Effector memory CD4-positive, alpha-beta T cell (primary cell): Measurements from ENCODE around the gene TFDP3.

Source experiments
- DNase-seq, 3 donors: peaks; one replicate each; pipeline ENCODE4 v3.0.0-alpha.2; 2020
- H3K27ac ChIP-seq: 2 replicates; pipeline ENCODE4 v1.7.0; 2013; ENCODE audit warnings: mild to moderate bottlenecking, low read length, moderate library complexity; ENCODE audit not compliant: insufficient read depth, poor library complexity, severe bottlenecking
- H3K27me3 ChIP-seq: replicated peaks from 2 replicates; pipeline ENCODE4 v1.7.0; 2013; ENCODE audit warnings: mild to moderate bottlenecking, low read length; ENCODE audit not compliant: insufficient read depth, control insufficient read depth, poor library complexity, severe bottlenecking
- H3K36me3 ChIP-seq: 2 replicates; pipeline ENCODE4 v1.7.0; 2013; ENCODE audit warnings: mild to moderate bottlenecking, low read length, moderate library complexity; ENCODE audit not compliant: control insufficient read depth, insufficient read depth
- H3K4me1 ChIP-seq: 2 replicates; pipeline ENCODE4 v1.7.0; 2013; ENCODE audit warnings: low read length, mild to moderate bottlenecking; ENCODE audit not compliant: control insufficient read depth, insufficient read depth, poor library complexity, severe bottlenecking
- H3K4me3 ChIP-seq: 2 replicates; pipeline ENCODE4 v1.7.0; 2013; ENCODE audit warnings: low read length, low read depth, mild to moderate bottlenecking; ENCODE audit not compliant: insufficient read depth, poor library complexity, severe bottlenecking
- H3K9me3 ChIP-seq: 2 replicates; pipeline ENCODE4 v1.7.0; 2013; ENCODE audit warnings: mild to moderate bottlenecking, low read length, moderate library complexity; ENCODE audit not compliant: control insufficient read depth

TFDP3 gene

DNA sequence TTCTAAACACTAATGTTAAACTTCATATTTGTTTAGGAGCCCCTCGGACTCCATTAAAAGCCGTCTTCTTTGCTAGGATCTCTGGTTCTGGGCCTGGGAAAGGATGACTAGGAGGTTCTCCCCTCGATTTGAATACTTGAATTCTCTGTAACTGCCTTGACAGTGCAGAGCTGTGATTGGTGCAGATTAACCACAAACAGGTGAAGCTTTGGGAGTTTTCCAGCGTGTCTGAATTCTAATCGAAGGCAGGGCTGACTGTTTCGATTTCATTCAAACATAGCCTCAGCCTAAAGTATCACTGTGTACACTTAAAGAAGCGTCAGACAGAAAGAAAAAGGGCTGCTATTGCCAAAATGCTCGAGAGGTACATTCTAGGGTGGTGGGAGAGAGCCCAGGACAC, 29.0 kb downstream of the TFDP3 start:
- Histone ChIP-seq H3K9me3 (no peaks in the 10 kb centered on the region), H3K27ac (no peak overlapping the region), H3K36me3 (no peaks in the 10 kb centered on the region), H3K4me1 (no peaks in the 10 kb centered on the region), H3K27me3 (no peaks in the 10 kb centered on the region), H3K4me3 (no peak overlapping the region)
- DNase-seq = no peak

DNA sequence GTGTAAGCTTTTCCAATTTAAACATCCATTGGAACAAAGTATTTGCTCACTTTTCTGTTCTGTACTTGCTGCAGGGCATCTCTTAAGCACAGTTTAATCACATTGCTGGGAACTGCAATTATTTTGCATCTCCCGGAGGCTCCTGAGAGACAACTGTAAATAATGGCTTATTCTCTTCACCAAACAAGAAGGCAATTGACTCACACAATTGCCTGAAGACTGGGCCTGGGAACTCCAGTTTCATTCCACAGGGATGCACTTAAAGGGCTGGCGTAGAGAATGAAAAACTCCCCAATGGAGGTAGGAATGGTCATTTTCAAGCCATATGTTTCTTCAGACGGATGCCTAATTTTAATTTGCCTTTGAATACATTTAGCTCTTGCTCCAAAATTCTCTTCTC, 29.5 kb downstream of the TFDP3 start:
- Histone ChIP-seq H3K27me3 (no peaks in the 10 kb centered on the region), H3K9me3 (no peaks in the 10 kb centered on the region)

DNA sequence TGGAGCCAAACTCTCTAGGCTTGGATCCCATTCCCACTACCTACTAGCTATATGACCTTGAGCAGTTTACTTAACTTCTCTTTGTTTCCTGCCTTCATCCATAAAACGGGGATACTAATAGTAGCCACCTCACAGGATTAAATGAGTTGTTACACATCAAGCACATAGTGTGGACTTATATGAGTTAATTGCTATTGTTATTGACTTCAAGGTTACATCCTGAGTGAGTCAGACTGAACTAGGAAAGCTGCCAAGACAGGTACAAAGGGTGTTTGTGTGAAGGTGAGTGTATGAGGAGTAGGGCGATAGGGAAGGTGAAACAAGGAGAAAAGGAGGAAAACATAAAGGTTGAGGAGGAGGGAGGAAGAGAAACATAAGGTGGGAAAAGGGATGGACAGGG, 32.2 kb downstream of the TFDP3 start:
- no peak overlapping the region for H3K4me3 ChIP-seq
- no peaks in the 10 kb centered on the region for H3K36me3 ChIP-seq
- no peaks in the 10 kb centered on the region for H3K9me3 ChIP-seq
- H3K27ac ChIP-seq = no peak overlapping the region
- no peaks in the 10 kb centered on the region for H3K27me3 ChIP-seq
- DNase-seq = no peak
- no peaks in the 10 kb centered on the region for H3K4me1 ChIP-seq

More for the DNA sequence above, 29.5 kb downstream of the TFDP3 start:
- no peaks in the 10 kb centered on the region for H3K4me1 ChIP-seq
- no peak overlapping the region for H3K4me3 ChIP-seq
- no peaks in the 10 kb centered on the region for H3K36me3 ChIP-seq
- no peak overlapping the region for H3K27ac ChIP-seq
- no peak for DNase-seq

DNA sequence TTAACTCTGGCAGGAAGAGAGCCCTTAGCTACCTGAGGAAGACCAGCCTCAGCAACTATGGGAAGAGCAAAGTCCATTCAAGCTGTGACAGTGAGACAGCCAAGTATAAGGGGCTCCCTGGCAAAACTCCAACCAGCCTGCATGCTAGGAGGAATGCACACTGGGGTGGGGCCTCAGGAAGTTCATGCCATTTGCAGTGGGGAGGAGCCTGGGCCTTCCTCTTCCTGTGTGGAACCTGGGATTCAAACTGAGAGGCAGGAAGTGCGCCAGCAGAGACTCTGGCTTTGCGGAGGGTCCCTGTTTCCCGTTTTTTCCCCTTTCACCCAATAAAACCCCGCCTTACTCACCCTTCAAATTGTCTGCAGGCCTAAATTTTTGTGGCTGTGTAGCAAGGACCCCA, 33.0 kb downstream of the TFDP3 start:
- Histone ChIP-seq H3K4me3 (no peak overlapping the region), H3K27ac (no peak overlapping the region), H3K27me3 (no peaks in the 10 kb centered on the region), H3K9me3 (no peaks in the 10 kb centered on the region), H3K36me3 (no peaks in the 10 kb centered on the region), H3K4me1 (no peaks in the 10 kb centered on the region)
- DNase-seq = no peak

DNA sequence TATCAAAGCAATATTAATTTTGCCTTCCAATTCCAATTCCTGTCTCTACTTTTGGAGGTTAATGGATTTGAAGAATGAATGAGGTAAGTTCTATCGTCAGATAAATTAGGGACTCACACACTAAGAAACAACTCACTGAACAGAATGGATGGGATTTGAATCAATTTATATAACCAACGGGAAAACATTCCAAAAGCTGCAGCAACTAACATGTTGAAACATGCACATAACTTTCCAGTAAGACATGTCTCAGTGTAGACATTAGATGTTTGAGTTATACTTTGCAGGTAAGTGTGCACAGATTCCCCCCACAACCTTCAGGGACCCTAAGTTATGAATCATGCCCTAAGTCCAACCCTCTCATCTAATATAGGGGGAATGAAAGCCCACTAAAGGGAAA, 34.3 kb downstream of the TFDP3 start:
- no peaks in the 10 kb centered on the region for H3K27me3 ChIP-seq
- no peak for DNase-seq
- no peak overlapping the region for H3K4me3 ChIP-seq
- H3K9me3 ChIP-seq = no peaks in the 10 kb centered on the region
- no peaks in the 10 kb centered on the region for H3K4me1 ChIP-seq
- no peaks in the 10 kb centered on the region for H3K36me3 ChIP-seq
- no peak overlapping the region for H3K27ac ChIP-seq

DNA sequence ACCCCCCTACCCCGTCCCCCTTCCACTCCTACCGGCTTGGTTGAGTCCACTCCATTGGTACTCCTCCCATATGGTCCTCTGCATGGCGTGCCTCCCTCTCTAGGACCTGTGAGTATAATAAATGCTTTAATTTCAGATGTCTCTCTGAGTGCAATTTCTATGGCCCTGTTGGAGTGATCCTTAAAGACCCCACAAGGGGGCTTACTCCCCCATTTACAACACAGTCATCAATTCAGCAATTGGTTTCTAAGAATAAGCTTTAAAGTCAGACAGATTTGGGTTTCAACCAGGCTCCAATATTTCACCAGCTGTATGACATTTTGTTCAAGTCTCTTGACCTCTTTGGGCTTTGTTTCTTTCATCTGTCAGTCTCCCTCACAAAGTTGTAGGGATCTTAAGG, 38.7 kb downstream of the TFDP3 start:
- no peaks in the 10 kb centered on the region for H3K36me3 ChIP-seq
- H3K27me3 ChIP-seq = no peaks in the 10 kb centered on the region
- H3K4me3 ChIP-seq = no peak overlapping the region
- no peaks in the 10 kb centered on the region for H3K9me3 ChIP-seq
- H3K4me1 ChIP-seq = no peaks in the 10 kb centered on the region
- no peak overlapping the region for H3K27ac ChIP-seq
- no peak for DNase-seq

DNA sequence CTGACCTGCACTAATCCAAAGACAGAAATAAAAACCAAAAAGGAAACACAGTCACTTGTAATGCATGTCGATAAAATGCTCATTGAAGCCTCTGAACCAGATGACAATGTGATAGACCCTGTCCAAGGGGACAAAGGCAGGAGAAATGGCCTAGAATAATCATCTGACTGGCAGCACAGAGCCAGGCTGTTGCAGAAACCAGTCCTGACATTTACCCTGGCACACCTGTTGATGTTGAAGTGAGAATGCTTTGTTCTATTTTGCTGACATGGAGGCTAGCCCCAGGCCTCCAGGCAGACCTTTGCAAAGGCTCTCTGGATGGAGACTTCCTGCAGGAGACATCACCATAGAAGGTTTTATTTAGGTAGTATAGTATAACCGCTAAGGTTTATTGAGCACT, 41.0 kb downstream of the TFDP3 start:
- H3K4me3 ChIP-seq = no peak overlapping the region
- DNase-seq = no peak
- H3K27me3 ChIP-seq = no peaks in the 10 kb centered on the region
- no peak overlapping the region for H3K27ac ChIP-seq
- H3K36me3 ChIP-seq = no peaks in the 10 kb centered on the region
- H3K4me1 ChIP-seq = no peaks in the 10 kb centered on the region
- no peaks in the 10 kb centered on the region for H3K9me3 ChIP-seq

DNA sequence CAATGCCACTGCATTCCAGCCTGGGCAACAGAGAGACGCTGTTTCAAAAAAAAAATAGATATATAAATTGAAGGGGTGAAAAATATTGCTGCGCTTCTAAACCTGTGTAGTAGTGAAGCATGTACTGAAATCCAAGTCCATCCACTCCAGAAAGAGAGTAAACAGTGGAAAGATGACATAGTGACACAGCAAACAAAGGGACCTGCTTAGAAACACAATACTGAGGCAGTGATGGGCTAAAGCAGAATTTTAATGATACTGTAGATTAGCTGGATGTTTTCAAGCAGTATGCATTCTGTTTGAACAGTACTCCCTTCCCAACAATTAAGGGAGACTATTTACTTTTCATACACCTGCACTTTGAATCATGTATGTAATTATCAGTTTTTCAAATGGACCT, 42.5 kb downstream of the TFDP3 start:
- H3K4me3 ChIP-seq = no peak overlapping the region
- no peaks in the 10 kb centered on the region for H3K36me3 ChIP-seq
- H3K27ac ChIP-seq = no peak overlapping the region
- H3K9me3 ChIP-seq = no peaks in the 10 kb centered on the region
- no peak for DNase-seq
- no peaks in the 10 kb centered on the region for H3K4me1 ChIP-seq
- H3K27me3 ChIP-seq = no peaks in the 10 kb centered on the region

DNA sequence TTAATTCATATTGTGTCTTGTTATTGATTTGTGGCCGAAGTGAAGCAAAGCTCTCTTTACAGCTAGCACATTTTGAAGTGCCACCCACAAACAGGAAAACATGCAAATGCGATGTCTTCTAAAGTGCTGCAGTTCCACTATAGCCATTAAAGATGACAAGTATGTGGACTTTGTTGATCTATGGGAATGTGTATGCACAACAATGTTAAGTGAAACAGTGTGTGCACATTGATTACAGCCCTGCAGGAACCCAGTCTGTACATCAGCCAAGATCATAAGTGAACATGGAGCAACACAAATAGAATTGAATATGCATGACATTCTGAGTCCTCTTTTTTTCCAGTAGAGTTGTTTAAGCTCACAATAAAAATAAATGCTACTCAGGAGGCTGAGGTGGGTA, 43.0 kb downstream of the TFDP3 start:
- H3K4me1 ChIP-seq = no peaks in the 10 kb centered on the region
- H3K9me3 ChIP-seq = no peaks in the 10 kb centered on the region
- no peak overlapping the region for H3K4me3 ChIP-seq
- no peaks in the 10 kb centered on the region for H3K27me3 ChIP-seq
- H3K36me3 ChIP-seq = no peaks in the 10 kb centered on the region
- DNase-seq = no peak
- H3K27ac ChIP-seq = no peak overlapping the region

DNA sequence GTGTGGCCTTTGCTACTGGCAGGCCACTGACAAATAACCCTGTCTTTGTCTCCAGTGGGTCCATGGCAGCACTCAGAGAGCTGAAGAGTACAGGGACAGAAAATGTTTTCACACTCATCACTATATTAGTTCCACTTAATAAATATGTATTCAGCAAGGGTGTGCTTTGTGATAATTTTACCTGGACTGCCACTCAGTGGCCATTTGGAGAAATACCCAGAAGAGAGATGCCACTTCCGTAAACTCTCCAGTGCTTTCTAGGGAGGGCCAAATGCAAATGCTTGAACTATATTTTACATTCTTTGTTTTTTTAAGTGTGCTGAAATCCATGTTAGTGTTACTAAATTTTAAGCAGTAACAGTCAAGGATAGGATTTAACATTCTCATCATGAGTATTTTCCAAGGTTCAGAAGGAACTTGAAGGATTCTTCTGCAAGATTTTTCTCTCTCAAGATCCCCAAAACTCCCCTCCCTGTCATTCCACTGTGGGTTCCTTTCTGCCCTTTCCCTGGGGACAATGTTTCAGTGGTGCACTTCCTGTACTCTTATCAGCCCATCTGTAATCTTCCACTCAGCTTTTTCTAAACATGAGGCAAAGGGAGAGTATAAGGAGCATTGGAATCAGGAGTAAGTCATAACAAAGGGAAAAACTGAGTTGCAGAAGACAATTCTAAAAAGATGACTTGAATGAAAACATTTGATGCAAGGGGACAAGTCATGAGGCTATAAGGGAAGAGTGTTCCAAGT, 46.0 kb downstream of the TFDP3 start:
- H3K27ac ChIP-seq = no peak overlapping the region
- no peaks in the 10 kb centered on the region for H3K4me1 ChIP-seq
- H3K27me3 ChIP-seq = no peaks in the 10 kb centered on the region
- no peaks in the 10 kb centered on the region for H3K36me3 ChIP-seq
- no peaks in the 10 kb centered on the region for H3K9me3 ChIP-seq
- no peak for DNase-seq
- no peak overlapping the region for H3K4me3 ChIP-seq
